HG02840 (cell line): Measurements from ENCODE around the gene TNPO2.

Source experiments
- ATAC-seq: cut with Tn5 transposase; IDR thresholded peaks from one replicate; pipeline ENCODE4 v1.9.1; 2021; ENCODE audit warnings: mild to moderate bottlenecking, moderate library complexity, moderate number of reproducible peaks; ENCODE audit not compliant: unreplicated experiment, low FRiP score

Gene TNPO2

GRCh38 chr19:12723641-12724426 is at the start of gene TNPO2:
Gene TNPO2 (minus strand): TSS chr19:12723932. CDS start chr19:12720977, 2,955 bp downstream.
- ATAC-seq = no peak

- no peak for ATAC-seq
Measured at GRCh38 chr19:12772323-12772722, 48.6 kb upstream of the TNPO2 start.

- ATAC-seq = no peak
Measured at GRCh38 chr19:12770922-12771321, 47.2 kb upstream of the TNPO2 start.

- no peak for ATAC-seq
Measured at GRCh38 chr19:12769689-12770088, 46.0 kb upstream of the TNPO2 start.

GRCh38 chr19:12767666-12768065 is 43.9 kb upstream of the TNPO2 start:
- ATAC-seq = no peak

- ATAC-seq = no peak
Measured at GRCh38 chr19:12767150-12767549, 43.4 kb upstream of the TNPO2 start.

GRCh38 chr19:12766051-12766521 is 42.4 kb upstream of the TNPO2 start:
- ATAC-seq = no peak

- ATAC-seq = no peak
Measured at GRCh38 chr19:12764698-12765097, 41.0 kb upstream of the TNPO2 start.

- no peak for ATAC-seq
Measured at GRCh38 chr19:12763100-12763499, 39.4 kb upstream of the TNPO2 start.

GRCh38 chr19:12759686-12760085 is 36.0 kb upstream of the TNPO2 start:
- ATAC-seq = no peak

GRCh38 chr19:12757544-12758274 is 34.0 kb upstream of the TNPO2 start:
- ATAC-seq = no peak

GRCh38 chr19:12756150-12756883 is 32.6 kb upstream of the TNPO2 start:
- ATAC-seq = no peak

- ATAC-seq = no peak
Measured at GRCh38 chr19:12754465-12755196, 30.9 kb upstream of the TNPO2 start.

GRCh38 chr19:12752056-12752781 is 28.5 kb upstream of the TNPO2 start:
- no peak for ATAC-seq

- ATAC-seq = no peak
Measured at GRCh38 chr19:12751635-12752034, 27.9 kb upstream of the TNPO2 start, which contains the start of gene BEST2. Gene BEST2 (plus strand): TSS chr19:12751791. CDS start chr19:12752593, 802 bp downstream.

- ATAC-seq = no peak
Measured at GRCh38 chr19:12750851-12751250, 27.1 kb upstream of the TNPO2 start.

GRCh38 chr19:12749938-12750521 is 26.3 kb upstream of the TNPO2 start:
- ATAC-seq = no peak

GRCh38 chr19:12748489-12748888 is 24.8 kb upstream of the TNPO2 start:
- ATAC-seq = no peak
